Measurements from ENCODE around the gene CFAP69. TPM values are rescaled to one million over a fixed set of nuclear protein-coding genes. Genes with fewer than 3 reads are reported as not detected.
"Not testable (repeated sequence)": the region's sequence is repeated elsewhere in the genome, so short reads cannot be mapped to it uniquely, and the experiment has no call there.

CFAP69 gene
- polyA plus RNA-seq, 6 donors from 2014 or later = not detected

DNA sequence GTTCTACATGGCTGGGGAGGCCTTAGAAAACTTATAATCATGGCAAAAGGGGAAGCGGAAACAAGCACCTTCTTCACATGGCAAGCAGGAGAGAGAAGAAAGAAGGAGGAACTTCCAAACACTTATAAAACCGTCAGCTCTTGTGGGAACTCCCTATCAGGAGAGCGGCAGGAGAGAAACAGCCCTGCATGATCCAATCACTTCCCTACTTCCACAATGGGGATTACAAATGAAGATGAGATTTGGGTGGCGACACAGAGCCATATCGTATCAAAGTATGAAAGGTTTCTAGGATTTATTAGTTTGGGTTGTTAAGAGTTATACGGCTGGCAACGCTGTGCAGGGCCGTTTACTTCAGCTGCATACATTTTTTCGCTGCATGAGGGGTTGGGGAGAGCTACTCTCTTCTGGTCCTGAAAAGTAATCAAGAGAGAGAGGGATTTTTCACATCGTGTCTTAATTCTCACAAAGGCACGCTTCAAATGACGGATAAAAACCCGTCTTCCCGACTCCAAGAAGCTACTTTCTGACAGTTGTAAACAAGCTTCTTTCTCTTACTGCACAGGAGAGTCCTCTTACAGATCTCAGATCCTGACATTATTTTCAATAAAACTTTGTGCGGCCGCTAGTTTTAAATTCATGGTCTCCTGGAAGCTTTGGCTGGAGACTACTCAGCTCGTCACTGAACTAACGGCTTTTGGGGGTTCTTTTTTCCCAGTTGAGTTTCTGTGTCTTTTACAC lies 100.8 kb downstream of the CFAP69 start:
- ATAC-seq (ENCODE audit: low read depth in 2 of 2) (peak; percentile 0 to 4), DNase-seq (peak; percentile 16)
- Mint-ChIP-seq H3K27me3 (no peaks in the 10 kb centered on the region), H3K36me3 (no peaks in the 10 kb centered on the region), H3K27ac (peak overlapping the region; percentile 97 to 100 (median 99)), H3K9me3 (no peaks in the 10 kb centered on the region), H3K4me1 (peaks cover 27 to 47% (median 44%) of the 10 kb centered on the region in 3 donors), H3K4me3 (peak overlapping the region; percentile 86 to 99 (median 98))

DNA sequence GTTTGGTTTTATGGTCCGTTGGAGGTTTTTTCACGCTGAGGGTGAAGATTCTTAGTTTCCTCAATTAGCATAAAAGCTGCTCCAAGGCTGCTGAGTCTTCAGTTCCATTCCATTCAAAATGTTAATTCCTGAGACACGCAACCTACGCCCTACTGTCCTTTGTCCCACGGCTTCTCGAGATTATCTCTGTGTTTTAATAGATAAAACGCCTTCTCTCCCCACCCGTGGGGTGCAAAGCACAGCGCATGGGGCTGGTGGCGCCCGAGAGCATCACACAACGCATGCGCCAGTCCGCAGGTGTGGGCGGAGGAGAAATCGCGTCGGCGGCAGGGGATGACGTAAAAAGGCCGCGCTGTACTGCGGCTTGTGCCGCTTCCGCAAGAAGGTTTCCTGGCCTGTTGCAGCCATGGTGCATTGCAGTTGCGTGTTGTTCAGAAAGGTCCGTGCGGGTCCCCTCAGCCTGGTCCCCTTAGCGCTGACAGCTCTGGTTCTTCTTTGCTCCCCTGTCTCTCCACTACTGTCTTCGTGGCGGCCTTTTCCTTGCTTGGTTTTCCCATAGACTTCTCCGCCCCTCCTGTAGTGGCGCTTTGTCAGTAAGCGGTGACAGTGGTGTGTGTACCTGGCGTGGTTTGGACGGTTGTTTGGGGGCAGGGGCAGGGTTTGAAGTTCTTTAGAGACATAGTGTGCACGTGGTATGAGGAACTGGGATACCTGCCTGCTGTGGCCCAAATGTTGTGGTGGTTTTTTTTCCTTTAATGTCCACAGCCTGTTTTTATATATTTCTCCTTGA lies 101.6 kb downstream of the CFAP69 start, which contains the start of gene GTPBP10:
TSS of gene GTPBP10 (plus strand) at position 381 of the 790 bp plus-strand sequence. CDS start at position 407, 26 bp downstream.
- peaks cover 29 to 47% (median 44%) of the 10 kb centered on the region in 3 donors for H3K4me1 Mint-ChIP-seq

DNA sequence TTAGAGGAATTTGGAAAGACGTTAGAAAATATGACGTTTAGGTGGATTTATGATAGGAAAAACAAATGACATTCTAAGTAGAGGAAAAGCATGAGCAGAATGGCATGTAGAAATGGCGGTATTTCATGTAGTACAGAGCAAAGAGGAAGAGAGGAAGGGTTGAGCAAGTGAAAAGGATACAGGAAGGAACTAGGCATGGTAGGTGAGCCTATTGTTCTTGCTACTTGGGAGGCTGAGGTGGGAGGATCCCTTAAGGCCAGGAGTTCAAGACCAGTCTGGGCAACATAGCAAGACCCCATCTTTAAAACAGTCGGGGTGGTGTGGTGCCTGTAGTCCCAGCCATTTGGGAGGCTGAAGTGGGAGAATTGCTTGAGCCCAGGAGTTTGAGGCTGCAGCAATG lies 102.8 kb downstream of the CFAP69 start:
- ATAC-seq (ENCODE audit: low read depth in 2 of 2) (no peak), DNase-seq (no peak)
- Mint-ChIP-seq H3K4me3 (peak overlapping the region; percentile 53 to 99 (median 96)), H3K36me3 (peaks cover 0 to 11% of the 10 kb centered on the region in 2 donors), H3K27ac (peak overlapping the region in 5 of 6 donors; percentile 79 to 100 (median 97)), H3K27me3 (no peaks in the 10 kb centered on the region), H3K4me1 (peaks cover 38 to 56% (median 49%) of the 10 kb centered on the region in 3 donors), H3K9me3 (no peaks in the 10 kb centered on the region)

More for the DNA sequence above, 101.6 kb downstream of the CFAP69 start, which contains the start of gene GTPBP10:
- Mint-ChIP-seq H3K4me3 (peak within 1 kb of the TSS; percentile 86 to 99 (median 98)), H3K36me3 (no peaks in the 10 kb centered on the region), H3K27me3 (no peaks in the 10 kb centered on the region), H3K27ac (peak within 1 kb of the TSS; percentile 97 to 100 (median 99)), H3K9me3 (no peaks in the 10 kb centered on the region)
- peak; percentile 86 to 87 for ATAC-seq (ENCODE audit: low read depth in 2 of 2)
- peak; percentile 93 for DNase-seq

- Mint-ChIP-seq H3K4me3 (peak overlapping the region in 2 of 8 donors; percentile 13 to 97), H3K9me3 (no peaks in the 10 kb centered on the region)
Measured at GRCh38 chr7:90349305-90349704, 104.3 kb downstream of the CFAP69 start.

DNA sequence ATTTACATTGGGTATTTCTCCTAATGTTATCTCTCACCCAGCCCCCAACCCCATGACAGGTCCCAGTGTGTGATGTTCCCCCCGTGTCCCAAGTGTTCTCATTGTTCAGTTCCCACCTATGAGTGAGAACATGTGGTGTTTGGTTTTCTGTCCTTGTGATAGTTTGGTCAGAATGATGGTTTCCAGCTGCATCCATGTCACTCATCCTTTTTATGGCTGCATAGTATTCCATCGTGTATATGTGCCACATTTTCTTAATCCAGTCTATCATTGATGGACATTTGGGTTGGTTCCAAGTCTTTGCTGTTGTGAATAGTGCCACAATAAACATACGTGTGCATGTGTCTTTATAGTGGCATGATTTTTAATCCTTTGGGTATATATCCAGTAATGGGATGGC lies 105.1 kb downstream of the CFAP69 start:
- H3K4me3 Mint-ChIP-seq; DNase-seq; ATAC-seq (ENCODE audit: low read depth in 2 of 2); H3K27me3 Mint-ChIP-seq; H3K9me3 Mint-ChIP-seq: not testable (repeated sequence)
- Mint-ChIP-seq H3K27ac (peak overlapping the region in 1 of 6 donors; percentile 61), H3K36me3 (peaks cover 6 to 11% of the 10 kb centered on the region in 2 donors), H3K4me1 (peaks cover 37 to 55% (median 49%) of the 10 kb centered on the region in 3 donors)

More at GRCh38 chr7:90349305-90349704, 104.3 kb downstream of the CFAP69 start:
- Mint-ChIP-seq H3K36me3 (peaks cover 6 to 11% of the 10 kb centered on the region in 2 donors), H3K27ac (peak overlapping the region in 2 of 6 donors; percentile 61 to 86), H3K27me3 (no peaks in the 10 kb centered on the region), H3K4me1 (peaks cover 38 to 56% (median 49%) of the 10 kb centered on the region in 3 donors)
- DNase-seq (no peak), ATAC-seq (ENCODE audit: low read depth in 2 of 2) (no peak)

GRCh38 chr7:90351987-90352386 lies 107.0 kb downstream of the CFAP69 start:
- ATAC-seq (ENCODE audit: low read depth in 2 of 2) = no peak
- Mint-ChIP-seq H3K36me3 (peaks cover 19 to 26% of the 10 kb centered on the region in 2 donors), H3K4me3 (no peak overlapping the region), H3K9me3 (peaks cover 0 to 6% (median 0%) of the 10 kb centered on the region in 7 donors), H3K4me1 (peaks cover 29 to 53% (median 33%) of the 10 kb centered on the region in 3 donors), H3K27me3 (no peaks in the 10 kb centered on the region), H3K27ac (peak overlapping the region in 1 of 6 donors; percentile 87)
- no peak for DNase-seq

Other genes starting within 250 kb of the CFAP69 start
- under 1 TPM in 1 of 6 donors, not detected in 5; 0.83 TPM for gene STEAP1, start 90.7 kb upstream of the CFAP69 start, polyA plus RNA-seq (ENCODE audit: low read depth in 6 of 6)
- not detected for gene STEAP2, start 33.4 kb upstream of the CFAP69 start, polyA plus RNA-seq (ENCODE audit: low read depth in 6 of 6)
- not detected for gene FAM237B, start 76.1 kb downstream of the CFAP69 start, polyA plus RNA-seq (ENCODE audit: low read depth in 6 of 6)
- 10 to 100 TPM; 33.2 to 53.2 (median 47.9) TPM for gene GTPBP10, start 101.5 kb downstream of the CFAP69 start, polyA plus RNA-seq (ENCODE audit: low read depth in 6 of 6)
- gene CLDN12, start 158.3 kb downstream of the CFAP69 start, polyA plus RNA-seq (ENCODE audit: low read depth in 6 of 6) = 1 to 10 TPM in 1 of 6 donors, under 1 TPM in 4, not detected in 1; 0.35 to 1.5 (median 0.60) TPM
- gene PTTG1IP2, start 224.5 kb downstream of the CFAP69 start, polyA plus RNA-seq (ENCODE audit: low read depth in 6 of 6) = not detected